HG02870 (cell line): Measurements from ENCODE around the gene KCNH4.
"Not testable (repeated sequence)": the region's sequence is repeated elsewhere in the genome, so short reads cannot be mapped to it uniquely, and the experiment has no call there.

Source experiments
- ATAC-seq: cut with Tn5 transposase; IDR thresholded peaks from one replicate; pipeline ENCODE4 v1.9.1; 2021; ENCODE audit warnings: mild to moderate bottlenecking, moderate library complexity; ENCODE audit not compliant: unreplicated experiment

The KCNH4 gene

GRCh38 chr17:42179911-42180410 is 981 bp downstream of the KCNH4 start:
- ATAC-seq: no peak

GRCh38 chr17:42179335-42179734 is 1.6 kb downstream of the KCNH4 start:
- ATAC-seq: no peak

- no peak for ATAC-seq
These were observed 2.1 kb downstream of the KCNH4 start for GRCh38 chr17:42178817-42179216.

- ATAC-seq: no peak
These were observed 3.3 kb downstream of the KCNH4 start for GRCh38 chr17:42177684-42178083.

GRCh38 chr17:42174126-42174783 is 6.7 kb downstream of the KCNH4 start:
- ATAC-seq: no peak

GRCh38 chr17:42171831-42172230 is 9.1 kb downstream of the KCNH4 start:
- no peak for ATAC-seq

GRCh38 chr17:42169351-42169750 is 11.6 kb downstream of the KCNH4 start:
- ATAC-seq: no peak

- no peak for ATAC-seq
These were observed 13.1 kb downstream of the KCNH4 start for GRCh38 chr17:42167807-42168206.

GRCh38 chr17:42166196-42166763 is 14.7 kb downstream of the KCNH4 start:
- ATAC-seq: no peak

GRCh38 chr17:42165751-42166150 is 15.2 kb downstream of the KCNH4 start:
- no peak for ATAC-seq

- ATAC-seq: no peak
These were observed 17.1 kb downstream of the KCNH4 start for GRCh38 chr17:42163696-42164407.

GRCh38 chr17:42163113-42163512 is 17.8 kb downstream of the KCNH4 start:
- no peak for ATAC-seq

GRCh38 chr17:42160531-42160910 is 20.4 kb downstream of the KCNH4 start:
- no peak for ATAC-seq

- no peak for ATAC-seq
These were observed 21.0 kb downstream of the KCNH4 start for GRCh38 chr17:42159796-42160530.

- no peak for ATAC-seq
These were observed 25.3 kb downstream of the KCNH4 start for GRCh38 chr17:42155614-42156045.

- no peak for ATAC-seq
These were observed 26.8 kb downstream of the KCNH4 start for GRCh38 chr17:42153919-42154742.

- no peak for ATAC-seq
These were observed 33.9 kb downstream of the KCNH4 start for GRCh38 chr17:42146911-42147607.

- ATAC-seq: not testable (repeated sequence)
These were observed 37.8 kb downstream of the KCNH4 start for GRCh38 chr17:42143138-42143537.

- ATAC-seq: no peak
These were observed 38.5 kb downstream of the KCNH4 start for GRCh38 chr17:42142371-42142896.

GRCh38 chr17:42141382-42141781 is 39.6 kb downstream of the KCNH4 start:
- ATAC-seq: no peak
